Testis (tissue), 3 donors: ENCODE measurements around the gene IDE. TPM values are rescaled to one million over a fixed set of nuclear protein-coding genes. Genes with fewer than 3 reads are reported as not detected.

Source experiments
- DNase-seq: peaks from one replicate; pipeline ENCODE4 v3.0.0-alpha.2; 2019
- H3K27ac ChIP-seq, 2 donors: fragments of 200-600 bp; sonication (generic); one replicate each; pipeline ENCODE4 v1.5.1; 2019
- H3K27me3 ChIP-seq: fragments of 200-600 bp; sonication (generic); one replicate; pipeline ENCODE4 v1.5.1; 2019
- H3K36me3 ChIP-seq: fragments of 200-600 bp; sonication (generic); one replicate; pipeline ENCODE4 v1.5.1; 2017; ENCODE audit warnings: low read depth; ENCODE audit errors: missing control alignments
- H3K4me1 ChIP-seq: fragments of 200-600 bp; sonication (generic); one replicate; pipeline ENCODE4 v1.5.1; 2019
- H3K4me3 ChIP-seq, 2 donors: fragments of 200-600 bp; sonication (generic); one replicate each; pipeline ENCODE4 v1.5.1; 2017 to 2019
- H3K9me3 ChIP-seq: fragments of 200-600 bp; sonication (generic); one replicate; pipeline ENCODE4 v1.5.1; 2017
- POLR2A ChIP-seq: fragments of 450-650 bp; IDR thresholded peaks from one replicate; pipeline ENCODE4 v1.6.1; 2017; ENCODE audit warnings: antibody characterized with exemption, mild to moderate bottlenecking, moderate library complexity
- WGBS, 2 donors: methylation state at CpG; one replicate each; pipeline ENCODE4 v1.1.5; 2018; 5-methylcytosine and 5-hydroxymethylcytosine counted together
- intact Hi-C: fragments of 100-400 bp; cut with DNase I; formaldehyde crosslinking; loops from one replicate; pipeline ENCODE4 v1.15.1; 2023; ENCODE audit warnings: low total_unique reads
- polyA plus RNA-seq: library from polyadenylated mRNA; stranded (reverse); fragments of 350-450 nt; fragmentation: Illumina TruSeq; extraction: RNeasy Lipid Tissue Mini Kit (QIAGEN cat#74804); gene quantifications from one replicate; pipeline ENCODE4 v1.2.3, GENCODE V29; 2014; ENCODE audit warnings: low read depth, low replicate concordance; ENCODE audit not compliant: insufficient read depth
- total RNA-seq, 2 donors: library from RNA; depleted of rRNA; stranded (reverse); fragments of >200 nt; gene quantifications; one replicate each; pipeline ENCODE4 v1.2.3, GENCODE V29; 2016
- TF ChIP-seq, protein P1 (sequence below), 3 experiments: fragments of 450-650 bp in 2 of 3; fragments of 200-600 bp in 1 of 3; sonication (generic) in 1 of 3; IDR thresholded peaks; one replicate each; pipeline ENCODE4 v1.5.1; 2016 to 2019; ENCODE audit warnings: antibody characterized with exemption in 3 of 3, mild to moderate bottlenecking in 2 of 3, moderate library complexity in 1 of 3

IDE gene
- total and polyA plus RNA-seq, 3 donors from 2014 or later: 28.4 to 78.2 (median 31.1) TPM

DNA sequence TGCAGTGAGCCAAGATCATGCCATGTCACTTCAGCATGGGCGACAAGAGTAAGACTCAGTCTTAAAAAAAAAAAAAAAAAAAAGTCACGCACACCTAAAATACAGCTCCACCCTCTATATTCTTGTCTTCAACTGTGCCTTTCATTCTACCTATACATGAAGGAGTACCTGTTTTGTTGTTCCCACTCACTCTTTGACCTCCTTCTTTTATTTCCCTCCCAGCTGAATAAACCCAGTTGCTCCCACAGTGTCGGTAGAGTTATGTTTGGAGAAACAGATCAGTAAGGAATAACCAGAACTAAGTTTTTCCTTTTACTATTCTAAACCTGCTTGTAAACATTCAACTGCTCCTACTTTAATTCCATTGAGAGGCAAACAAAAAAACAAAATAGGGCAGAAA lies 50.3 kb downstream of the IDE start:
- H3K27ac ChIP-seq: no peak overlapping the region
- WGBS, 2 donors: 90 to 93% methylated on average over 3 of the region's 3 CpGs
- no peaks in the 10 kb centered on the region for H3K36me3 ChIP-seq
- no peaks in the 10 kb centered on the region for H3K9me3 ChIP-seq
- H3K4me3 ChIP-seq: no peak overlapping the region
- intact Hi-C loops: no loop called here
- no peak for DNase-seq
- H3K27me3 ChIP-seq: no peaks in the 10 kb centered on the region
- H3K4me1 ChIP-seq: no peaks in the 10 kb centered on the region
- TF ChIP-seq, protein P1, sequence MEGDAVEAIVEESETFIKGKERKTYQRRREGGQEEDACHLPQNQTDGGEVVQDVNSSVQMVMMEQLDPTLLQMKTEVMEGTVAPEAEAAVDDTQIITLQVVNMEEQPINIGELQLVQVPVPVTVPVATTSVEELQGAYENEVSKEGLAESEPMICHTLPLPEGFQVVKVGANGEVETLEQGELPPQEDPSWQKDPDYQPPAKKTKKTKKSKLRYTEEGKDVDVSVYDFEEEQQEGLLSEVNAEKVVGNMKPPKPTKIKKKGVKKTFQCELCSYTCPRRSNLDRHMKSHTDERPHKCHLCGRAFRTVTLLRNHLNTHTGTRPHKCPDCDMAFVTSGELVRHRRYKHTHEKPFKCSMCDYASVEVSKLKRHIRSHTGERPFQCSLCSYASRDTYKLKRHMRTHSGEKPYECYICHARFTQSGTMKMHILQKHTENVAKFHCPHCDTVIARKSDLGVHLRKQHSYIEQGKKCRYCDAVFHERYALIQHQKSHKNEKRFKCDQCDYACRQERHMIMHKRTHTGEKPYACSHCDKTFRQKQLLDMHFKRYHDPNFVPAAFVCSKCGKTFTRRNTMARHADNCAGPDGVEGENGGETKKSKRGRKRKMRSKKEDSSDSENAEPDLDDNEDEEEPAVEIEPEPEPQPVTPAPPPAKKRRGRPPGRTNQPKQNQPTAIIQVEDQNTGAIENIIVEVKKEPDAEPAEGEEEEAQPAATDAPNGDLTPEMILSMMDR (IDR thresholded peaks at IDR 0.05): no peak
- no peak for TF ChIP-seq POLR2A

DNA sequence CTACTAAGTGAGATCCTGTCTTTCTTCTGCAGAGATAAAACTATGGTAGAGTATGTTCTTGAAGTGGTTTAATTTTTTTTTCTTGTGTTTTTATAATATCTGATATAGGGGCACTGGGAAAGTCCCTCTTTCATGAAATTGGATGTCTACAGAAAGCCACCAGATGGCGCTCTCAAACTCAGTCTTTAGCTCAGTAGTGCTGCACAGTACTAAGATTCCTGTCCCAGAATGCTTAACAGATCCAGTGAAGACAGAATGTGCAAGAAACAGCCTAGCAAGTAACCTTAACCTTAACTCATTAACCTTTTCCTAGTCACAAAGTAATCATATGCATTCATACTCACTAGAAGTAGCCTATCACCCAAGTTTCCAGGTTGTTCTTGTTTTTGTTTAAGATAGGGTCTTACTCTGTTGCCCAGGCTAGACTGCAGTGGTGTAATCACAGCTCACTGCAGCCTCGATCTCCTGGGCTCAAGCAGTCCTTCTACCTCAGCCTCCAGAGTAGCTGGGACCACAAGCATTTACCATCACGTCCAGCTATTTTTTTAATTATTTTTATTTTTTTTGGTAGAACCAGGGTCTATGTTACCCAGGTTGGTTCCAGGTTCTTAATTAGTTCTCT lies 56.7 kb downstream of the IDE start:
- H3K36me3 ChIP-seq: no peaks in the 10 kb centered on the region
- intact Hi-C loops: loop anchor here (10.0 kb wide), 1 partner anchor 58 kb away; the partner anchor contains the start of gene IDE
- 54 to 61% methylated on average over 3 of the region's 3 CpGs for WGBS, 2 donors
- no peak for TF ChIP-seq POLR2A
- TF ChIP-seq, protein P1 (IDR thresholded peaks at IDR 0.05): peak; percentile 63 to 76 (median 73)
- peak; percentile 85 for DNase-seq
- no peaks in the 10 kb centered on the region for H3K9me3 ChIP-seq
- H3K4me3 ChIP-seq: no peak overlapping the region
- no peaks in the 10 kb centered on the region for H3K4me1 ChIP-seq
- H3K27me3 ChIP-seq: no peaks in the 10 kb centered on the region
- H3K27ac ChIP-seq: no peak overlapping the region

DNA sequence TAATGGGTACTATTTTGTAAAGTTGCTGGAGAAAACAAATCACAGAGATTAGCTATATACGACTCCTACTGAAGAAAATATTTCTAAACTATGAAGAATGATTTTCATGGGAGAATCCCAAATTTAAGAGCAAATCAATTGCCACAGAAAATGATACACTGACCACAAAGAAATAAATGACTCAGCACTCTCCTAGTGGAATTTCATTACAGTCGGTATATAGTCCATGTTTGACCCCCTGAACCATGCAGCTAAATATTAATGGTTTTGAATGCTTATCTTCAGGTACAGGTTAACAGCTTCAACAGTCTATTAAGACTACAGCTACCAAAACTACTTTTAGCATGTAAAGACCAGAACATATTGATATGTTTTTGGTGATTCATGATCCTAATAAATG lies 65.0 kb downstream of the IDE start:
- Histone ChIP-seq H3K4me3 (no peak overlapping the region), H3K27ac (no peak overlapping the region), H3K27me3 (no peaks in the 10 kb centered on the region), H3K36me3 (no peaks in the 10 kb centered on the region), H3K9me3 (no peaks in the 10 kb centered on the region), H3K4me1 (no peaks in the 10 kb centered on the region)
- DNase-seq: no peak
- WGBS, 2 donors: 82 to 84% methylated on average over 2 of the region's 2 CpGs
- intact Hi-C loops: no loop called here
- TF ChIP-seq, protein P1 (IDR thresholded peaks at IDR 0.05): no peak
- TF ChIP-seq POLR2A: no peak

DNA sequence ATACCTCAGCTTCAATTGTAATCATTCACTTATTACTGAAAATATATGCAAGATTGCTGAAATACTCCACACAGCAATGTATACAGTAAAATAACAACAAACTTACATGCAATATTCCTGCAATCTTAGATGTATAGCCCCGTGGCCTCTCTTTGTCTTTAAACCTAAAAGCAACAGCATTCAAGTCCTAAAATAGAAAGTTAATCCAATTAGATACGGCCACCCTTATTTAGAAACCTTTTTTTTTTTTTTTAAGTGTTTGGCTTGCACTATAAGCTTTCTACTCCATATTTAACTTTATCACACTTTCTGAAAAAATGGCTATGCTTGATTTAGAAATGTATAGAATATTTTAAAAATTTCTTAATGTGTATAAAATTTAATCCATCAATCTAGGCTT lies 67.6 kb downstream of the IDE start:
- 79 to 89% methylated on average over 2 of the region's 2 CpGs for WGBS, 2 donors
- H3K36me3 ChIP-seq: no peaks in the 10 kb centered on the region

More for the DNA sequence above, 67.6 kb downstream of the IDE start:
- TF ChIP-seq POLR2A: no peak
- TF ChIP-seq, protein P1 (IDR thresholded peaks at IDR 0.05): no peak
- no peak for DNase-seq
- Histone ChIP-seq H3K27me3 (no peaks in the 10 kb centered on the region), H3K4me1 (no peaks in the 10 kb centered on the region), H3K9me3 (no peaks in the 10 kb centered on the region), H3K27ac (no peak overlapping the region), H3K4me3 (no peak overlapping the region)
- intact Hi-C loops: no loop called here
